Muscle of arm (tissue), 14 donors: ENCODE data around the gene NOTCH3. TPM values are rescaled to one million over a fixed set of nuclear protein-coding genes. Genes with fewer than 3 reads are reported as not detected.

Source experiments
- DNase-seq: peaks from one replicate; pipeline ENCODE4 v3.0.0-alpha.2; 2013
- long read RNA-seq, 11 donors: transcript quantifications; one replicate each; lab custom pipeline, GENCODE V29; 2026
- polyA plus RNA-seq, 12 donors: library from polyadenylated mRNA; unstranded; fragments of 120-200 nt; gene quantifications; one replicate each; pipeline ENCODE4 v1.2.1, GENCODE V29; 2013; ENCODE audit not compliant: insufficient read length in 12 of 12

Gene NOTCH3
- polyA plus RNA-seq: 100 to 1,000 TPM; 102 to 178 (median 124) TPM
- long read RNA-seq, donor 1, partial matches to known transcripts: 0 of 1 reads
- long read RNA-seq, donor 1, other reads (novel, unspliced or antisense): 0 of 1 reads
- long read RNA-seq, donor 2, full-length matches to known transcripts: 3 of 3 reads
- long read RNA-seq, donor 2, partial matches to known transcripts: 0 of 3 reads
- long read RNA-seq, donor 2, other reads (novel, unspliced or antisense): 0 of 3 reads
- long read RNA-seq, donor 3: 0 reads
- long read RNA-seq, donor 4: 0 reads
- long read RNA-seq, donor 5, partial matches to known transcripts: 34 of 35 reads
- long read RNA-seq, donor 5, other reads (novel, unspliced or antisense): 0 of 35 reads
- long read RNA-seq, donor 6, full-length matches to known transcripts: 4 of 4 reads
- long read RNA-seq, donor 6, partial matches to known transcripts: 0 of 4 reads
- long read RNA-seq, donor 6, other reads (novel, unspliced or antisense): 0 of 4 reads
- long read RNA-seq, donor 7, partial matches to known transcripts: 0 of 1 reads
- long read RNA-seq, donor 7, other reads (novel, unspliced or antisense): 0 of 1 reads
- long read RNA-seq, donor 8, full-length matches to known transcripts: 2 of 58 reads
- long read RNA-seq, donor 8, partial matches to known transcripts: 56 of 58 reads
- long read RNA-seq, donor 8, other reads (novel, unspliced or antisense): 0 of 58 reads
- long read RNA-seq, donor 9, partial matches to known transcripts: 5 of 6 reads
- long read RNA-seq, donor 9, other reads (novel, unspliced or antisense): 0 of 6 reads
- long read RNA-seq, donor 10, full-length matches to known transcripts: 6 of 18 reads
- long read RNA-seq, donor 10, partial matches to known transcripts: 12 of 18 reads
- long read RNA-seq, donor 10, other reads (novel, unspliced or antisense): 0 of 18 reads
- long read RNA-seq, donor 11, full-length matches to known transcripts: 1 of 6 reads
- long read RNA-seq, donor 11, partial matches to known transcripts: 5 of 6 reads
- long read RNA-seq, donor 11, other reads (novel, unspliced or antisense): 0 of 6 reads

- DNase-seq: no peak
Measured at GRCh38 chr19:15200553-15201364, at the start of gene NOTCH3. Gene NOTCH3 (minus strand): TSS chr19:15200995. CDS start chr19:15200905, 90 bp downstream.

GRCh38 chr19:15250640-15250993 lies 49.8 kb upstream of the NOTCH3 start:
- DNase-seq: no peak

GRCh38 chr19:15249972-15250639 lies 49.3 kb upstream of the NOTCH3 start:
- peak; percentile 75 for DNase-seq

DNA sequence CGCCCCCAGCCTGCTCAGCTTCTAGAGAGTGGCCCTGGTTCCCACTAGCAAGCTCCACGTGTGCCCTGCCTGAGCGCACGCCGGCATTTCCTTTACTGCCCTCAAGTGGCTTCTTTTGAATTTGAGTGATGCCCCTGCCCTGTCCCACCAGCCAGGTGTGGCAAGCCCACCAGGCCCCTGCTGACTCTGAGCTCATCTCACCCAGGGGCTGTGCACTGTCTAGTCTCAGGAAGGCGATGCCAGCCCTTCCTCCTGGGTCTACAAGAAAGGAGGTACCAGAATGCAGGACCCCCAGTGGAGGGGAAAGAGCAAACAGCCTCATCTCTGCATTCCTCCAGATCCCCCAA lies 48.7 kb upstream of the NOTCH3 start:
- no peak for DNase-seq

- DNase-seq: peak; percentile 61
Measured at GRCh38 chr19:15248648-15249527, 48.1 kb upstream of the NOTCH3 start.

GRCh38 chr19:15248106-15248505 lies 47.3 kb upstream of the NOTCH3 start:
- DNase-seq: no peak

GRCh38 chr19:15247107-15248014 lies 46.6 kb upstream of the NOTCH3 start:
- DNase-seq: no peak

DNA sequence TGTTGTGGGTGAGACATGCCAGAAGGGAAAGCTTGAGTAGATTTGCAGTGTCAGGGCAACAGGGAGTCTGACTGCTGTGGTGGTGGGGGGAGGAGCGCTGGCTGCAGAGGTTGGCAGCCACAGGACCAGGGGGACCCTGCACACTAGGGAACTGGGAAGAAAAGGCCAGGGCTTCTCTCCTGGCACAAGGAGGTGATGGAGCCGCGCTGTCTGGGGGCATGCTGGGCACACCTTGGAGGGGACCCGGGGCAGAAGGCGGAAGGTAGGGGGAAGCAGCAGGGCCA lies 45.3 kb upstream of the NOTCH3 start:
- DNase-seq: no peak

DNA sequence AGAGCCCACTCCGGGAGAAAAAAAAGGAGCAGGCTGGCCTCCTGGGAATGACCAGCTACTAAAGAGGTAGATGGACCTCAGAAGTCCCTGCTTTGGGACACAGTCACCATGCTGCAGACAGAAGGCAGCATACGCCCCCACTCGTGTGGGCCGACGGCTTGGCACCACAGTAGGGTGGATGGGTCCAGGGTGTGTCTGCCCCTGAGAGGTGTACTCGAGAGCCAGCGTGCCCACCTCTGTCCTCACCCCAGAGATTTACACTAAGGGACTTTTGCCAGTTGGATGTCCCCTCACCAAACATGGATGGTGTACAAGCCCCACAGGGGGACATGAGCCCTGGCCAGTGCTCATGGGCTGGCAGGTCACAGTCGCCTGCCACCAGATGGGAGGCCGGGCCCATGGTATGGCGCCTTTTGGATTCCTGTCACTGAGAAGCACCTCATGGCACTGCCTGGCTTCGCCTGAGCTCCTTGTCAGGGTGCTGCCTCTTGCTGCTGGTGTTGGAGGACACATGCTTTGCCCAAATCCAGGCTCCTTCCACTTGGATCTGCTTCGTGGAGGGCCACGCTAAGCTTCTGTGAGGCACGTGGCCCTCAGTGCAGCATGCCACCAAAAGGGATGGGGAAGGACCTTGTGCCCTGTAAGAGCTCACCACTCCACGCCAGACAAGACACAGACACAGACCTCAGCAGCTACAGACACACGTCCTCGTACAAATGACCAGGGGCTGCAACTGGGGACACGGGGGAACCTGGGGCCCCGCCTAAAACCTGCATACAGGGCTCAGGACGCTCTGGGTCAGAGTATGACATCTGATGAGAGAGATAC lies 44.8 kb upstream of the NOTCH3 start:
- no peak for DNase-seq

- no peak for DNase-seq
Measured at GRCh38 chr19:15244808-15245207, 44.0 kb upstream of the NOTCH3 start.

- no peak for DNase-seq
Measured at GRCh38 chr19:15244106-15244803, 43.5 kb upstream of the NOTCH3 start.

DNA sequence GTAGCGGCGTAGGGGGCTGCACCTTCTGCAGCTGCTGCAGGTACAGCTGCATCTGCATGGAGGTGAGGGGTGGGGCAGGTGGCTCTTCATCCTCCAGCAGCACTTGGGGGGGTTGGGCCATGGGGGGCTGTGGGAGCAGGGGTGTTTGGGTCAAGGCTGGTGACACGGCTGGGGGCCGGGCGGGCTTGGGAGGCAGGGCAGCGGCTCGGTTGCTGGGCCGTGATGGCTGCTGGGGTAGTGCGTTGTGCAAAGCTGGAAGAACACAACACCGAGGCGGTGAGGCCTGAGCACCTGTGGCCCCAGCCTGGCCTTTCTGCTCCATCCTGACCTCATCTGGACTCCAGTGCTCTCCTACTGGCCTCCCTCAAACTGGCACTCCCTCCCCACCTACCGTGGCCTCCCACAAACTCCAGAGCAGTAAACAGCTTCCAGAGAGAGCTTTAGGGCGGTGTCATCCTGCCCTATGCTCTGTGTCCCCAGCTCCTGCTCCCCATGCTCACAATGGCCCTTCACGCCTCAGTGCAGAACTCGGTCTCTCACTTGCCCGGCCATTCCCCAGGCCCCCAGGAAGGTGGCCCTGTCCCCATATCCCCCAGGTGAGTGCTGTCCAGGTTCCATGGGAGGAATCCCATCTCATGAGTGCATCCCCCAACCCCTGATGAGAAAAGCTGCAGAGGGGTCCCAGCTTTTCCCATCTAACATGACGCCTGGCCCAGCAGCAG lies 42.6 kb upstream of the NOTCH3 start:
- DNase-seq: no peak

DNA sequence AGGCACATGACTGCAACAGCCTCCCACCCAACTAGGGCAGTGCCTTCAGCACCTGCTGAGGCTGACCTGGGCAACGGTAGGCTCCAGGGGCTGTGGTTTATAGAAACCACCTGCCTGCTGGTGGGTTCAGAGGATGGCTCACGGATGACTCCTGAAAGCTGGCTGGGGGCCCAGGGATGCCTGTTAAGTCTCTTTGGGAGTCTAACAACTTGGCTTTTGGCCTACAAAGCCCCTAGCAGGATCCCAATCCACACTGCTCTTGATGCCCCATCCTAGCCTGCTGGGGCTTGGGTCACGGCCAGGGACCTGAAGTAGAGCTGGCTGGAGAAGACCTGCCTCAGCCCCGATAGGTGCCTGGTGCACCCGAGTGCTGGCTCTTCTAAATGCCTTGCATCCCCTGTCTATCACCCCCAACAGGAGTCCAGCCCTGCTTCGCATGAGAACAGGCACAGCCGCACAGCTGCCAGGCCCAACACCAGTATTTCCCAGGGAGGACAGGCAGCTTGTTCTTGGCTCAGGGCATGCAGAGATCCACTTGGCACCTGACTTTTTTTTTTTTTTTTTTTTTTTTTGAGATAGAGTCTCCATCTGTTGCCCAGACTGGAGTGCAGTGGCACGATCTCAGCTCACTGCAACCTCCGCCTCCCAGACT lies 40.6 kb upstream of the NOTCH3 start:
- no peak for DNase-seq

DNA sequence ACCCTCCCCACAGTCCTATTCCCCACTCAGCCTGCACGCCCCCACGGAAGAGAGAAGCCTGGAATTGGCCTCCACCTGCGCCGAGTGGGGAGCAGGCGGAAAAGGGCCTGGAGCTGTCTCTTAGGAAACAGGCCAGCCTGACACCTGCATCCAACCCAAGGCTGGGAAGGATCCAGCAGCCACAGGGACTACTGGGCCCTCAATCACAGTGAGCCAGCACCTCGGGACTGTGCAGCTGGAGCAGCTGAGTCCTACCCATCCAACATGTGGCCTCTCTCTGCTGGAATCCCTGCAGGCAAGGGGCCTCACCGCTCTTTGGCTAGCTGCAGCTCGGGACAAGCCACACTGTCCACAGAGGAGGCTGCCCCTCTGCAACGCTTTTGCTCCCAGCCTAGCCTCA lies 39.7 kb upstream of the NOTCH3 start:
- DNase-seq: peak; percentile 54

- DNase-seq: no peak
Measured at GRCh38 chr19:15239337-15239949, 38.6 kb upstream of the NOTCH3 start.

- DNase-seq: no peak
Measured at GRCh38 chr19:15238639-15239155, 37.9 kb upstream of the NOTCH3 start.
